HG03432 (cell line): ENCODE measurements around the gene ULK3.
A peak's percentile ranks its signal among the peaks of the same experiment; 100 is the strongest.

Source experiments
- ATAC-seq: cut with Tn5 transposase; IDR thresholded peaks from one replicate; pipeline ENCODE4 v1.9.1; 2021; ENCODE audit warnings: mild to moderate bottlenecking, moderate library complexity; ENCODE audit not compliant: unreplicated experiment

The ULK3 gene

DNA sequence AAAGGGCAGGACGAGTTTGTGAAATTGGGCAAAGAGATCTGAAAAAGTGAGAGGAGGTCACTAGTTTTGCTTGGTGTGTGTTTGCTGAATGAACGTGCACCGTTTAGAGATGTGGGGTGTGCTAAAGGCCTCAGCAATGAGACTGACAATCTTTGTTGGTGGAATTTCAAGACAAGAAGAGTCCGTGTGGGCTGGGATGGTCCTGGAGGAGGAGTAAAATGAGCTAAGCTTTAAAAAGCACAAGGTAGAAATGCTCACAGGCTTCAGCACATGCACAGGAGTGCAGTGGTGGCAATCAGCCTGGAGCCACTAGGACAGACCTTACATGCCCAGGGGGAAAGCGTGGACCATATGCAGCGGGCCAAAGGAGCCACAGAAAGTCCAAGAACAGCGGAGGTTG is 18.0 kb downstream of the ULK3 start:
- ATAC-seq, result no peak

DNA sequence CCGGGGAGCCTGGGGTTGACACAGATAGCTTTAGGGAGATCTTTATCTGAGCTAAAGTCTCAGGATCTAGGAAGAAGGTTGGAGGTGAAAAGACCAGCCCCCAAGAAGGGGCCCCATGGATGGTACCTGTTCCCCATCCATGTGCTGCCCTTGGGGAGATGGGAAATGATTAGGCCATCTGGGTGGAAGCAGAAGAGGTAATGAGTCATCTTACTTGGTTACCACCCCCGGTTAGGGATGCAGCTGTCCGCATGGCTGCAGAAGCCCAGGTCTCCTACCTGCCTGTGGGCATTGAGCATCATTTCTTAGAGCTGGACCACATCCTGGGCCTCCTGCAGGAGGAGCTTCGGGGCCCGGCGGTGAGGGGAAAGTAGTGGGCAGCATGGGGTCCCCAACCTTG is 19.6 kb downstream of the ULK3 start:
- ATAC-seq, result no peak

DNA sequence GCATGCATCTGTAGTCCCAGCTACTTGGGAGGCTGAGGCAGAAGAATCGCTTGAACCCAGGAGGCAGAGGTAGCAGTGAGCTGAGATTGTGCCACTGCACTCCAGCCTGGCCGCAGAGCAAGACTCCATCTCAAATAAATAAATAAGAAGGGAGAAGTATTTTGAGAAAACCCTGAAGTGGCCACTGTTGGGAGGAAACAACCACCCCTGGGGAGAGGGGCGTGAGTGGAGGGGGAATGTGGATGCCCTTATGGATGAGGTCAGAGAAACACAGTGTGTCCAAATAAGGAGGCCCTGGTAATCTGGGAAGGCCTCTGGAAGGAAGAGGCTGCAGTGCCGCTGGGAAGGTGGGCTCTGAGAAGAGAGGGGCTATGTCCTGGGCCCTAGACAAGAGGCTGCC is 20.7 kb downstream of the ULK3 start:
- ATAC-seq, result no peak

DNA sequence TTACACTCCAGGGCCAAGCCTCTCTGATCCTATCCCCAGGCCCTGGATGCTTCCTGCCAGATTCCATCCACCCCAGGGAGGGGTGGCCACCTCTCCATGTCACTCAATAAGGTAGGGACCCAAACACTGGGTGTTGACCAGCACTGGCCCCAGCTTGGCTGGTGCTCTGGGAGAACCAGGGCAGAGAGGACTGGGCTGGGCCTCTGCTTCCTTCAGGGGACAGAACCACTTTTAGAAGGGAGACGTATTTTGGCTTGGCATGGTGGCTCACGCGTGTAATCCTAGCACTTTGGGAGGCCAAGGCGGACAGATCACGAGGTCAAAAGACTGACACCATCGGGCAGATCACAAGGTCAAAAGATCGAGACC is 21.2 kb downstream of the ULK3 start:
- ATAC-seq, result no peak

DNA sequence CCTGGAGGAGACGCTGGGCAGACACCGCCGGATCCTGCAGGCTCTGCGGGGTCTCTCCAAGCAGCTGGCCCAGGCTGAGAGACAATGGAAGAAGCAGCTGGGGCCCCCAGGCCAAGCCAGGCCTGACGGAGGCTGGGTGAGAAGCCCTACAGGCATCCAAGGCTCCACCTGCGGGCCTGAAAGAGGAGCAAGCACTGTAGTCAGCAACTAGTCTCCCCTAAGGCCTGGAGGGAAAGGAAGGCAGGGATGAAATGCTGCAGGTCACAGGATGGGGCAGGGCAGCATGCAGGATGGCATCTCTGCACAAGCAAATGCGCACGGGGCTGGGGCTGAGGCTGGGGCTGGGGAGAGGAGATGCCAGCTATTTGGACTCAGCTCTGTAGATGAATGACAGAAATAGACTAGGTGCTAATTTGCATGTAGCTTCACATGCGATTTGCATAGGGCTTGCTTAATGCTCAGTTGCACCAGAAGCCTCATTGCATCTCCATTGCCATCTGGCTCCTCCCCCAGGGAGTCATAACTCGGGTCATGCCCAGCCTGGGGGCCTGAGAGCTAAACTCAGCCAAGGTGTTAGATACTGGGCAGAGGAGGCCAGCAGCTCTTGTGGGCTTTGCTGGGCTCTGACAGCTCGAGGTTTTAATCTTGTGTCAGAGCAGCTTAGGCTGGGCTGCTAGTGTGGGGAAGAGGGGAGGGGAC is 21.7 kb downstream of the ULK3 start:
- ATAC-seq, result peak; percentile 68

DNA sequence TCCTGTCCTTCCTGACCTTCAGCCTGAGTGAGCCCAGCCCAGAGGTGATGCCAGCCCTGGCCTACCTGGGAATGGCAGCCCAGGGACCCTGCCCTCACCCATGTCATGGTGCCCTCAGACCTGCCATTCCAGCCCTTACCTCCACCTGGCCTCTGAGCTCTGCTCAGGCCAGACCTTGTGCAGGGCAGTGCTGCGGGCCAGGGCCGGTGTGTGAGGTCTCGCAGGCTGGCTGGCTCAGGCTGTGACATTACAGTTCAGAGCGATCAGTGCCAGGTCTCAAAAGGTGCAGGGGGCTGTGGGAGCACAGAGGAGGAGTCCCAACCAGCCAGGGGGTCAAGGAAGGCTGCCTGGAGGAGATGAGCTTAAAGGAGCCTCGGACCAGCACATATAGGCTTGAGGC is 22.9 kb downstream of the ULK3 start:
- no peak for ATAC-seq

DNA sequence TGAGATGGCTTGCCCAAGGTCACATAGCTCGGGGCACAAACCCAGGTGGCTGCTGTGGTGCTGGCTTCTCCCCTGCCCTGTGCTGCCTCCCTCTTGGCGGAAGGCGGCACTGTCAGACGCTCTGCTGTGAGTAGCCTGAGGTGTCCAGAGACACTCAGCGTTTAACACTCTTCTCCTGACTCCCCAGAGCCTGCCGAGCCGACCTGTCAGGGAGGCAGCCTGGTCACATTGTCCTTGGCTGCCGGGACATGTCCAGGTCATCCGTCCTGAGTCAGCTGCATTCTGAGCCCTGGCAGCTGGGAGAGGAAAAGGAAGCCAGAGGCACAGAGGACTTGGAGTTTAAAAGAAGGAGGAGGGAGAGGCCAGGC is 25.6 kb downstream of the ULK3 start:
- no peak for ATAC-seq

DNA sequence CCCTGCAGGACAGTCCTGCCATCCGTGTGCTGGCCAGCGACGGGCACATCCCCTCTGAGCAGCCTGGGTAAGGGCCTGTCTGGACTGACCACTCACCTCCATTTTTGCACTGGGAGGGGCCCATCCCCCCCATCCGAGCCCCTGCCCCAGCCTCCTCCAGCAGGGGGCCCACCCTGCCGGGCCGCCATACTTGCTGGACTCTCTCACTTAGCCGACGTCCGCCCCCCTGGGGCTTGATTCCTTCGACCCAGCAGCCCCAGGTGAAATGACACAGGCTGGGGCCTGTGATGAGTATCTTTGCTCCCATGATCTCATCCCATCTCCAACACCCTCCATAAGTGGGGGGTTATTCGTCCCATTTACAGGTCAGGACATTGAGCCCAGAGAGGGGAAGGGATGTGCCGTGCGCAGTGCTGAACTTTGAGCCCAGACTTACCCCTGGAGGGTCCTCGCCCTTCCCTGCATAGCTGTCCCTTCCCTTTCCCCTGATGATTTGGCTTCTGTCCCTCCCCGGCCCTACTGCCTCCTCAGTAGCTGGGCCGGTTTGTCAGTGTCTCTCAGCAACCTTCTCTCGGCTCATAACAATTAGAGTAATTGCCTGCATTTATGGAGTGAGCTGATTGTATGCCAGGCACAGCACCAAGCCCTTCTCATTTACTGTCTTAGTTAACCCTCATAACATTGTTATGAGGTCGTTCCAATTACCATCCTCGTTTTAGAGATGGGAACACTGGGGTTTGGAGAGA is 26.2 kb downstream of the ULK3 start:
- no peak for ATAC-seq

DNA sequence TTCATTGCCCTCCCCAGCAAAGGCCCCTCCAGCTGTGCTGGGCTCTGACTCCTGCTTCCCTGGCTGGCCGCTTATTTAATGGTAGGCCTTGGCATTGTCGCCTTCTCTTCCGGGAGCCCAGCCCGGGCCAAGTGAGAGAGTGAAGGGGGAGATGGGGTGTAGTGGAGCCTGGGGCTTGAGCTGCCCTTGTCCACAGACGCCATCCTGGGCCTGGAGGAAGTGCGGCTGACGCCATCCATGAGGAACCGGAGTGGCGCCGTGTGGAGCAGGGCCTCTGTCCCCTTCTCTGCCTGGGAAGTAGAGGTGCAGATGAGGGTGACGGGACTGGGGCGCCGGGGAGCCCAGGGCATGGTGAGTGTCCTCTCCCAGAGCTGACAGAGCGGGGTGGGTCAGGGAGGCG is 27.0 kb downstream of the ULK3 start:
- ATAC-seq, result no peak

DNA sequence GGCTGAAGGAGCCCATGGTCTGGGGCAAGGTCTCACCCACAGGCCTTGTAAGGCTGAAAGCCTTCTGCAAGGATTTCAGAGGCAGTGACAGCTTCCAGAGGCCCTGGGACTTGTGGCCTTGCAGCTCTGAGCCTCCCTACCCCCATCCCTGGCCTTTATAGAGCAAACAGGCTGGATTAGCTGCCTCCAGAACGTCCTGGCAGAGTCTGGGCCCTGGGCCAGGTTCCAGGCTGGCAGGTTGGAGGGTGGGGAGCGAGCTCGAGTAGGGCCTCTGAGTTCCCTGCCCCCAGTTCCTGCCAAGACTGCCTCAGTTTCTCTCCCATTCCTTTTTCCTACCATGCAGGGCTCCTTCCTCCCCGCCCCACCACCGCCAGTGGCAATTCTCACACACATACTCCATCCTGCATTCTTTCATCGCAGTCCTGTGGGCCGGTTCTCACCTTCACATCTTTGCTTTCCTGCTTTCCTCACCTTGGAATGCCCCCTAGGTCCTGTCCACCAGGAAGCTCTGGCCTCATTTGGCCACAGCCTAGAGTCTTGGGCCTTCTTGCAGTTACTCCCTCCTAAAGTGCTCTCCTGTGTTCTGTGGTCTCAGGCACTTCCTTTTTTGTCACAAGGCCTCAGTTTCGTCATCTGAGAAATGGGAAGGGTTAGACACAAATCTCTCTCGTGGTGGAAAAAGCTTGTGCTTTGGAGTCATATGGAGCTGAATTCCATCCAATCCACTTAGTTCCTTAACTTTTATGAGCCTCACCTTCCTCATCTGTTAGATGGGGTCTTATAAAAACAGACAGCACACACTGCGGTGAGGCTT is 27.6 kb downstream of the ULK3 start:
- no peak for ATAC-seq

DNA sequence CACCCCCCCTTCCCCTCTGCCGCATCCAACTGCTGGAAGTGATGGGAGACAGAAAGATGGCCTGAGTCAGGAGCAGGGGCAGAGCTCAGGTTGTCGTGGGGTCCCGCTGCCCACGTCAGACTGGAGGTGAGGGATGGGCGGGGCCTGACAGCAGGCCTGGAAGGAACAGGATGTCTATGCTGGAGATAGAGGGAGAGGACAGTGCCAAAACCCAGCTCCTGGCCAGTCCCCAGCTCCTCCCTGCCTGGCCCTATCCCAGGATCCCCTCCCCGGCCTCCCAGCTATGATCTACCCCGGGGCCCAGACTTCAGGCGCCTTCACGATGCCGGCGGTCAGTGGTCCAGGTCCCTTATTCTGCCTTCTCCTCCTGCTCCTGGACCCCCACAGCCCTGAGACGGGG is 30.4 kb downstream of the ULK3 start, which contains the start of gene LMAN1L:
Gene LMAN1L, plus strand, starts transcription at position 303 of the 400 bp plus-strand sequence. Its CDS starts 20 bp downstream, at position 323.
- no peak for ATAC-seq

DNA sequence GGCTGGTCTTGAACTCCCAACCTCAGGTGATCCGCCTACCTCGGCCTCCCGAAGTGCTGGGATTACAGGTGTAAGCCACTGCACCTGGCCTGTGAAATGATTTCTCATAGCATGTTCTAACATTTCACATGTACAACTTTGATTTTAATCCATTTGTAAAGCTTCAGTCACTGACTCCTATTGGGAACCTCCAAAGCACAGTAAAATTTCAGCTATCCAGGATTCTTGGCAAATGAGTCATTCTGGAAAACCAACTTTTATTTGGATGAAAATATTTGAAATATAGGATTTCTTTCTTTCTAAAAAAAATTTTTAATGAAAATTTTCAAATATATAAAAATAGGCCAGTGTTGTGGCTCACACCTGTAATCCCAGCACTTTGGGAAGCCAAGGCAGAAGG is 33.0 kb downstream of the ULK3 start:
- ATAC-seq, result no peak

DNA sequence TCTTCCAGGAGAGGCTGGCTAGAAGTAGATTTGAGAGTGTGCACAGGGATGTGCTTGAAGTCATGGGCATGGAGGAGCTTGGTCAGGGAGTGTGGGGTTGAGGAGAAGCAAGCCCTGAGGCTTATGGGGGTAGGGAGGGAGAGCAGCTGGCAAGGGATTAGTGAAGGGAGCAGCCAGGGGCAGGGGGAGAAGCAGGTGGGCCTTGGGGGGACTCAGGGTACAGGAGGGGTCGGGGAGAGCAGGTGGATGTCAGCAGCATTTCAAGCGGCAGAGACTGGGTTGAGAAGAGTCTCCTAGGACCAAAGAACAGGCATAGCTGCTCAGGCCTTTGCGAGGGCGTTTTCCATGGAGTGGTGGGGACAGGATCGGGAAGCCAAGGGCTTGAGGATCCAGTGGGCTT is 33.7 kb downstream of the ULK3 start:
- no peak for ATAC-seq

DNA sequence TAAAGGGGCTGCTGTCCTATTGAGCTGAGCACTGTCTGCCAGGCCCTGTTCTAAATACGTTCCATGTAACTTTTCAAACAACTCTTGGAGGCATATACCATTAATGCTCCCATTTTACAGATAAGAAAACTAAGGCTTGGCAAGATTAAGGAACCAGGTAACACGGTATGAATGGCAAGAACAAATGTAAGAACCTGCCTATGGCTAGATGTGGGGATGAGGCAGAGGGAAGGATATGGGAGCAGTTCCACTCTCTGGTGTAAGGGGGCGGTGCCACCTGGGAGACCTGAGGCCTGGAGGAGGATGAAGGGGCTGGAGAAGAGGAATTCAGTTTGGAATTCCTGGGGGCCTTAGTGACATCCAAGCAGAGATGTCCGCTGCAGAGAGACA is 34.1 kb downstream of the ULK3 start:
- no peak for ATAC-seq

DNA sequence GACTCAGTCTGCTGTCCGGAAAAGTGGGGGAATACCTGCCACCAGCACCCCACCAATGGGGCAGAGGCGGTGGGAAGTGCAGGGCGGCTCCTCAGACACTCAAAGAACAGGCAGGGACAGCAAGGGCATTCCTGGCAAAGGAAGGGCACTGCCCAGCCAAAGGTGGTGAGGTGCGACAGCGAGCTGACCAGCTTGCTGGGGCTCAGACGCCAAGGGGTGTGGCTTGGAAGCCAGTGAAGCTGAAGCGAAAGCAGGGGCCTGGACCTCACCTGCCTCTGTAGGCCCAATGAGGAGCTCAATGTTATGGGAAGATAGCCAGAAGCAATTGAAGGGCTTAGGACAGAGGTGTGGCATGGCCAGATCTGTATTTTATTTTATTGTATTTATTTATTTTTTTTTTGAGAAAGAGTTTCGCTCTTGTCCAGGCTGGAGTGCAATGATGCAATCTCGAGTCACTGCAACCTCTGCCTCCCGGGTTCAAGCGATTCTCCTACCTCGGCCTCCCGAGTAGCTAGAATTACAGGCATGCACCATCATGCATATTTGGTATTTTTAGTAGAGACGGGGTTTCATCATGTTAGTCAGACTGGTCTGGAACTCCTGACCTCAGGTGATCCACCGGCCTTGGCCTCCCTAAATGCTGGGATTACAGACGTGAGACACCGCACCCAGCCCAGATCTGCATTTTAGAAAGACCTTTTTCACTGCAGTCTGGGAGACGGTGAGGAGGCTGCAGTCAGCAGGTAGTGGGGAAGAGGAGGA is 34.7 kb downstream of the ULK3 start:
- no peak for ATAC-seq

DNA sequence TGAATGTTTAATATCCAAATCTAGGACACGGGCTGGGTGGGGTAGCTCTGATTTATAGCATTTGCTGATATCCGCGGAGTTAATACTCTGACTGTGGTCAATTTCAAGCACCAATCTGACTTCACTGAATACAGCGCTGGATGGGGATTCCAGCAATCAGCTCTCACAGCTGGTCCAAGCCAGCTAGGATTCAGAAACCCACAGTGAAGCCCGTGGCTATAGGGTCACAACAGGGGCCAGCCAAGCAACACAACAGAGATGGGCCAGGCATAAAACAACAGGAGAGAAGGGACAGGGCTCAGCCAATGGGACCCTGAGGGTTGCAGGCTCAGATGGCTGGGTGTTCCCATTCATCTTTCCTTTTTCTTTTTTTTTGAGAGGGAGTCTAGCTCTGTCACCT is 35.7 kb downstream of the ULK3 start:
- no peak for ATAC-seq

DNA sequence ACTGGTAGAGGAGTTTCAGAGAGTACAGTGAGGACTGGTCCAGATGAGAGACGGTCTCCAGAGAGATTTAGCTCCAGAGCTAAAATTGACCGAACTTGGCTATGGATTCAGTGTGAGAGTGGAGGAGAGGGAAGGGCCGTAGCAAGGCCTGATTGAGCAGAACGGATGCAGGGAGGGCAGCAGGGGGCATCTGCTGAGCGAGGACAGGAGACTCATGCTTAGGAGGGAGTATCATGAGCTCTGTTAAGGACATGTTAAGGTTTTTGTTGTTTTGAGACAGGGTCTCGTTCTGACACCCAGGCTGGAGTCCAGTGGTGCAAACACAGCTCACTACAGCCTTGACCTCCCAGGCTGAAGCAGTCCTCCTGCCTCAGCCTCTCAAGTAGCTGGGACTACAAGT is 38.0 kb downstream of the ULK3 start:
- no peak for ATAC-seq

DNA sequence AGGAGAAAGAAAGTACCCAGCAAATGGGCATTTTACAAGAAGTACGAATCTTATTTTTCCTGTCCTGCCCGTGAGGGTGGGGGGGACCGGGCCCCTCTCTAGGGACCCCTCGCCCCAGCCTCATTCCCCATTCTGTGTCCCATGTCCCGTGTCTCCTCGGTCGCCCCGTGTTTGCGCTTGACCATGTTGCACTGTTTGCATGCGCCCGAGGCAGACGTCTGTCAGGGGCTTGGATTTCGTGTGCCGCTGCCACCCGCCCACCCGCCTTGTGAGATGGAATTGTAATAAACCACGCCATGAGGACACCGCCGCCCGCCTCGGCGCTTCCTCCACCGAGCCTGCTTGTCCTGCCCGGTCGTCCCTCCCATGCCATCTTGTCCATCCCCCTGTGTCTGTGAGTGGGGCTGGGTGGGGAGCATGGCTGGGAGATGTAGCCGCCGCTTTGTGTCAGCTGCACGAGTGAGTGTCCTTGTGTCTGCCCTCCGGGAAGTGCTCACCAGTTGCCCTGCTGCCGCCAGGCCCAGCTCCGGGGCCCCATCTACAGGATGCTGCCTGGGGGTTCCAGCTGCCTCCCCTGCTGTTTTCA is 40.0 kb downstream of the ULK3 start:
- no peak for ATAC-seq

DNA sequence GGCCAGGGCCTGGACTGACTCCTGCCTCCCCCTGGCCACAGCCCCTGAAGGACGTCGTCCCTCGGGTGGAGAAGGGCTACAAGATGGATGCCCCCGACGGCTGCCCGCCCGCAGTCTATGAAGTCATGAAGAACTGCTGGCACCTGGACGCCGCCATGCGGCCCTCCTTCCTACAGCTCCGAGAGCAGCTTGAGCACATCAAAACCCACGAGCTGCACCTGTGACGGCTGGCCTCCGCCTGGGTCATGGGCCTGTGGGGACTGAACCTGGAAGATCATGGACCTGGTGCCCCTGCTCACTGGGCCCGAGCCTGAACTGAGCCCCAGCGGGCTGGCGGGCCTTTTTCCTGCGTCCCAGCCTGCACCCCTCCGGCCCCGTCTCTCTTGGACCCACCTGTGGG is 40.7 kb downstream of the ULK3 start:
- no peak for ATAC-seq

DNA sequence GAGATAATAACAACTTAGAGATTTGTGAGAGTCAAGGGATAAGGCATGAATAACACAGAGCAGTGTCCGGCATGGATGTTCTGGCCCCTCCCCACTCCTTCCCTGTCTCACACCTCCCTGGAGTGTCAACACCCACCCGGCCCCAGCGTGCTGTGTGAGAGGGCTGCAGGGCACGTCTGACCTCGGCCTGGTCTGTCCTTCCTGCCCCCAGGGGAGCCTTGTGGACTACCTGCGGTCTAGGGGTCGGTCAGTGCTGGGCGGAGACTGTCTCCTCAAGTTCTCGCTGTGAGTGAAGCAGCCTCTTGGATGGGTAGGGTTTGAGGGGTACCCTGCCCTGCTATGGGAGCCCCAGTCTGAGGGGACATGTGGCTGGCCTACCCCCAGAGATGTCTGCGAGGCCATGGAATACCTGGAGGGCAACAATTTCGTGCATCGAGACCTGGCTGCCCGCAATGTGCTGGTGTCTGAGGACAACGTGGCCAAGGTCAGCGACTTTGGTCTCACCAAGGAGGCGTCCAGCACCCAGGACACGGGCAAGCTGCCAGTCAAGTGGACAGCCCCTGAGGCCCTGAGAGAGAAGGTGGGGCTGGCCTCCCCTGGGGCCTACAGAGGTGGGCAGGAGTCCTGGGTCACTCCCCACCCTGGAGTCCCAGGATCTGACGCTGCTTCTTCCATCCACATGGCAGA is 41.5 kb downstream of the ULK3 start:
- ATAC-seq, result no peak
